Endothelial cell of umbilical vein (primary cell): Measurements from ENCODE around the gene NCS1. TPM values are rescaled to one million over a fixed set of nuclear protein-coding genes. Genes with fewer than 3 reads are reported as not detected.

ENCODE experiments used
- BruUV-seq: library from RNA; stranded (reverse); fragments of 400-500 nt; replicated peaks from 2 replicates; lab custom pipeline; 2021; lab: Mats Ljungman, UMichigan
- CTCF ChIA-PET: fragments of 300-600, 350-600 bp; sonication (Branson Sonifier 250); formaldehyde crosslinking; loops from one replicate; lab custom pipeline; 2021; ENCODE audit warnings: antibody characterized with exemption, inconsistent platforms; lab: Charles Lee
- POLR2A ChIA-PET: fragments of 300-600, 350-600 bp; sonication (Branson Sonifier 250); formaldehyde crosslinking; loops from one replicate; lab custom pipeline; 2021; ENCODE audit warnings: antibody characterized with exemption, inconsistent platforms; lab: Charles Lee
- DNase-seq: peaks from one replicate; pipeline ENCODE4 v3.0.0-alpha.2; 2011; ENCODE audit warnings: low read depth, low spot score
- FAIRE-seq: peaks from 2 replicates; lab custom pipeline; 2011; peaks lifted over from hg19 to GRCh38; lab: Jason Lieb, UNC
- H2AFZ ChIP-seq: 2 replicates; pipeline ENCODE4 v1.6.0; 2012; ENCODE audit warnings: low read depth, low read length, control low read depth, inconsistent platforms
- H3K27ac ChIP-seq: 2 replicates; pipeline ENCODE4 v1.5.1; 2011; ENCODE audit warnings: low read depth, mild to moderate bottlenecking, control low read depth, low read length, moderate library complexity; ENCODE audit not compliant: insufficient read depth
- H3K27me3 ChIP-seq, 2 experiments: 2 replicates each; pipeline versions ENCODE4 v1.6.0 to v1.6.1; 2011; ENCODE audit warnings: low read length in 2 of 2, mixed read lengths in 1 of 2; ENCODE audit not compliant: control insufficient read depth in 2 of 2, insufficient read depth in 2 of 2
- H3K36me3 ChIP-seq, 2 experiments: 2 replicates in 1 of 2; 3 replicates in 1 of 2; pipeline ENCODE4 v1.5.1; 2011; ENCODE audit warnings: low read length in 2 of 2, mild to moderate bottlenecking in 1 of 2, moderate library complexity in 1 of 2; ENCODE audit not compliant: control insufficient read depth in 2 of 2, insufficient read depth in 2 of 2; ENCODE audit errors: extremely low read depth in 1 of 2
- H3K4me1 ChIP-seq: 3 replicates; pipeline ENCODE4 v1.5.1; 2011; ENCODE audit warnings: mild to moderate bottlenecking, low read length; ENCODE audit not compliant: control insufficient read depth, insufficient read depth; ENCODE audit errors: extremely low read depth
- H3K4me2 ChIP-seq: 2 replicates; pipeline ENCODE4 v1.6.1; 2011; ENCODE audit warnings: low read length, control low read depth, mixed read lengths; ENCODE audit not compliant: insufficient read depth
- H3K4me3 ChIP-seq, 3 experiments: fragments of 200-600 bp in 1 of 3; sonication (generic), shearing (Covaris generic) in 1 of 3; replicated peaks in 1 of 3; 2 replicates each; pipeline ENCODE4 v1.5.1; 2011 to 2016; ENCODE audit warnings: control low read depth in 3 of 3, low read length in 3 of 3, mild to moderate bottlenecking in 2 of 3, inconsistent platforms in 1 of 3, low read depth in 1 of 3, moderate library complexity in 1 of 3; ENCODE audit not compliant: insufficient read depth in 1 of 3
- H3K79me2 ChIP-seq: 2 replicates; pipeline ENCODE4 v1.6.0; 2012; ENCODE audit warnings: low read length, inconsistent platforms; ENCODE audit not compliant: control insufficient read depth, insufficient read depth
- H3K9ac ChIP-seq: replicated peaks from 2 replicates; pipeline ENCODE3; 2011; ENCODE audit warnings: low read length, control low read depth; ENCODE audit not compliant: insufficient read depth; ENCODE audit errors: extremely low read depth
- H3K9me1 ChIP-seq: replicated peaks from 3 replicates; pipeline ENCODE4 v1.6.0; 2011; ENCODE audit warnings: mild to moderate bottlenecking, low read length; ENCODE audit not compliant: control insufficient read depth, insufficient read depth; ENCODE audit errors: extremely low read depth
- H3K9me3 ChIP-seq: replicated peaks from 2 replicates; pipeline ENCODE4 v1.5.1; 2012; ENCODE audit warnings: low read length, inconsistent platforms; ENCODE audit not compliant: control insufficient read depth, insufficient read depth
- H4K20me1 ChIP-seq: replicated peaks from 2 replicates; pipeline ENCODE3; 2011; ENCODE audit warnings: mild to moderate bottlenecking, low read length; ENCODE audit not compliant: control insufficient read depth, insufficient read depth; ENCODE audit errors: extremely low read depth
- EZH2 ChIP-seq: IDR thresholded peaks from 2 replicates; pipeline ENCODE4 v1.6.1; 2012; ENCODE audit warnings: borderline replicate concordance, low read depth, mild to moderate bottlenecking, moderate library complexity, low read length, inconsistent platforms; ENCODE audit not compliant: severe bottlenecking
- FOS ChIP-seq: IDR thresholded peaks from 2 replicates; pipeline ENCODE4 v1.6.1; 2011; ENCODE audit warnings: mild to moderate bottlenecking, low read length, moderate library complexity, borderline replicate concordance; ENCODE audit not compliant: insufficient read depth
- GATA2 ChIP-seq: IDR thresholded peaks from 2 replicates; pipeline ENCODE4 v1.7.0; 2011; ENCODE audit warnings: low read depth, mild to moderate bottlenecking, moderate library complexity, mixed read lengths, low read length; ENCODE audit not compliant: insufficient read length, insufficient read depth
- JUN ChIP-seq: IDR thresholded peaks from 2 replicates; pipeline ENCODE4 v1.6.1; 2011; ENCODE audit warnings: borderline replicate concordance, low read depth; ENCODE audit not compliant: insufficient read length, insufficient read depth
- MYC ChIP-seq: IDR thresholded peaks from one replicate; pipeline ENCODE4 v1.6.1; 2011; ENCODE audit warnings: mild to moderate bottlenecking, low read depth, low read length
- dilution Hi-C: fragments of 300-500 bp; cut with MboI; formaldehyde crosslinking; loops from one replicate; pipeline ENCODE4 v1.15.0; 2019; ENCODE audit warnings: low sequenced_read_pairs; ENCODE audit not compliant: extremely low pct_ligation_motif_present
- intact Hi-C: fragments of 100-400 bp; cut with micrococcal nuclease; formaldehyde crosslinking; loops from one replicate; pipeline ENCODE4 v1.10.0; 2022
- polyA plus RNA-seq, 4 experiments: library from polyadenylated mRNA; depleted of rRNA in 3 of 4; stranded (reverse) in 3 of 4; unstranded in 1 of 4; fragments of >200 nt; gene quantifications; 2 replicates each; pipeline versions ENCODE4 v1.2.1 to v1.2.3, GENCODE V29; 2011 to 2012; ENCODE audit warnings: missing spikeins in 1 of 4
- total RNA-seq: library from RNA; stranded (reverse); gene quantifications from 2 replicates; pipeline ENCODE4 v1.2.3, GENCODE V29; 2021
- TF ChIP-seq, protein P1 (sequence below): IDR thresholded peaks from 2 replicates; pipeline ENCODE4 v1.6.1; 2011; ENCODE audit not compliant: insufficient read depth, insufficient read length
- TF ChIP-seq, protein P2 (sequence below), 2 donors: IDR thresholded peaks; 1 replicate in 1 of 2; 2 replicates in 1 of 2; pipeline ENCODE4 v1.5.1; 2011; ENCODE audit warnings: low read length in 2 of 2, mild to moderate bottlenecking in 2 of 2, moderate library complexity in 2 of 2, control low read depth in 1 of 2, inconsistent platforms in 1 of 2, low read depth in 1 of 2; ENCODE audit not compliant: insufficient read depth in 1 of 2; ENCODE audit errors: extremely low read depth in 1 of 2

The NCS1 gene
- total and polyA plus RNA-seq, 2 donors (not counting 3 experiments of a cell fraction or from before 2014, with no cell fraction given): 53.6 to 77.4 TPM

DNA sequence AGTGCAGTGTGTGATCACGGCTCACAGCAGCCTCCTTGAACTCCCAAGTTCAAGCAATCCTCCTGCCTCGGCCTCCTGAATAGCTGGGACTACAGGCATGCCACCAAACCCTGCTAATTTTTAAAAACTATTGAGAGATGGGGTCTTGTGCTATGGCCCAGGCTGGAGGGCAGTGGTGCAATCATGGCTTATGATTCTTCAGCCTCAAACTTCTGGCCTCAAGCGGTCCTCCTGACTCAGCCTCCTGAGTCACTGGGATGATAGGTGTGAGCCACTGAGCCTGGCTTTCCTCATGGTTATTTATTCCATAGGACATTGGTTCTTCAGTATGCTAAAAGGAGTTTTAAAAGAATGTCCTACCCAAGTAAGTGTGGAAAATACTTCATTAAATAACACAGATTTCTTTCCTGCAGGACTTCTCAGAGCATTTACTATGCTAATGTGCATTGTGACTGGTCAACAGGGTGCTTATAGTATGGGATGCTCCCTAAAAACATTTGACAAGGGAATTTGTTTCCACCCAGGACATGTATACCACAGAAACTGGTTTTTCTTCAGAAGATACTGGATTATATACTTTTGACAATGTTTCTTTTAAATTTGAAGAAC is 11.2 kb upstream of the NCS1 start:
- no peak for FAIRE-seq
- Histone ChIP-seq H3K9me3 (no peaks in the 10 kb centered on the region), H2AFZ (no peak overlapping the region), H3K9me1 (no peaks in the 10 kb centered on the region), H3K27ac (no peak overlapping the region), H3K4me2 (no peak overlapping the region), H3K9ac (no peak overlapping the region), H4K20me1 (no peaks in the 10 kb centered on the region), H3K27me3 (peaks cover 3 to 6% of the 10 kb centered on the region in 2 experiments), H3K36me3 (no peaks in the 10 kb centered on the region), H3K79me2 (no peaks in the 10 kb centered on the region), H3K4me1 (no peaks in the 10 kb centered on the region), H3K4me3 (no peak overlapping the region)
- ChIA-PET CTCF (interaction anchor here (1.3 kb wide), 1 partner anchor 75 kb away, joined by 3 read pairs; no protein-coding TSS in a partner anchor), POLR2A (no interaction called here)
- dilution Hi-C loops: no loop called here
- TF ChIP-seq GATA2: no peak
- TF ChIP-seq, protein P1, sequence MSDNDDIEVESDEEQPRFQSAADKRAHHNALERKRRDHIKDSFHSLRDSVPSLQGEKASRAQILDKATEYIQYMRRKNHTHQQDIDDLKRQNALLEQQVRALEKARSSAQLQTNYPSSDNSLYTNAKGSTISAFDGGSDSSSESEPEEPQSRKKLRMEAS: no peak
- TF ChIP-seq, protein P2, sequence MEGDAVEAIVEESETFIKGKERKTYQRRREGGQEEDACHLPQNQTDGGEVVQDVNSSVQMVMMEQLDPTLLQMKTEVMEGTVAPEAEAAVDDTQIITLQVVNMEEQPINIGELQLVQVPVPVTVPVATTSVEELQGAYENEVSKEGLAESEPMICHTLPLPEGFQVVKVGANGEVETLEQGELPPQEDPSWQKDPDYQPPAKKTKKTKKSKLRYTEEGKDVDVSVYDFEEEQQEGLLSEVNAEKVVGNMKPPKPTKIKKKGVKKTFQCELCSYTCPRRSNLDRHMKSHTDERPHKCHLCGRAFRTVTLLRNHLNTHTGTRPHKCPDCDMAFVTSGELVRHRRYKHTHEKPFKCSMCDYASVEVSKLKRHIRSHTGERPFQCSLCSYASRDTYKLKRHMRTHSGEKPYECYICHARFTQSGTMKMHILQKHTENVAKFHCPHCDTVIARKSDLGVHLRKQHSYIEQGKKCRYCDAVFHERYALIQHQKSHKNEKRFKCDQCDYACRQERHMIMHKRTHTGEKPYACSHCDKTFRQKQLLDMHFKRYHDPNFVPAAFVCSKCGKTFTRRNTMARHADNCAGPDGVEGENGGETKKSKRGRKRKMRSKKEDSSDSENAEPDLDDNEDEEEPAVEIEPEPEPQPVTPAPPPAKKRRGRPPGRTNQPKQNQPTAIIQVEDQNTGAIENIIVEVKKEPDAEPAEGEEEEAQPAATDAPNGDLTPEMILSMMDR (IDR thresholded peaks at IDR 0.05; ENCODE audit: extremely low read depth in 1 of 2, insufficient read depth in 1 of 2, low read depth in 1 of 2, low read length in 2 of 2): no peak
- TF ChIP-seq FOS: no peak
- TF ChIP-seq MYC: no peak
- no peak for TF ChIP-seq JUN
- no peak for TF ChIP-seq EZH2
- DNase-seq: no peak
- intact Hi-C loops: no loop called here
- BruUV-seq: no TSS peak
